Osteoblast (primary cell): ENCODE measurements around the gene SCLY. TPM values are rescaled to one million over a fixed set of nuclear protein-coding genes. Genes with fewer than 3 reads are reported as not detected.
"Not testable (repeated sequence)": the region's sequence is repeated elsewhere in the genome, so short reads cannot be mapped to it uniquely, and the experiment has no call there.

Experiments used
- DNase-seq: peaks from one replicate; pipeline ENCODE4 v3.0.0; 2011; ENCODE audit warnings: low spot score, mixed read lengths; ENCODE audit not compliant: insufficient read length; ENCODE audit errors: missing footprints
- H2AFZ ChIP-seq: 2 replicates; pipeline ENCODE4 v1.6.0; 2011; ENCODE audit warnings: mild to moderate bottlenecking, low read length
- H3K27ac ChIP-seq: 2 replicates; pipeline ENCODE4 v1.5.1; 2011; ENCODE audit warnings: mild to moderate bottlenecking, low read depth, low read length, moderate library complexity
- H3K27me3 ChIP-seq: 2 replicates; pipeline ENCODE4 v1.6.0; 2012; ENCODE audit warnings: mild to moderate bottlenecking, control low read depth, inconsistent platforms, low read length, moderate library complexity; ENCODE audit not compliant: insufficient read depth
- H3K36me3 ChIP-seq: 2 replicates; pipeline ENCODE4 v1.5.1; 2011; ENCODE audit warnings: mild to moderate bottlenecking, low read length, control low read depth, moderate library complexity; ENCODE audit not compliant: insufficient read depth
- H3K4me1 ChIP-seq: 2 replicates; pipeline ENCODE4 v1.5.1; 2011; ENCODE audit warnings: mild to moderate bottlenecking, low read length, control low read depth, moderate library complexity; ENCODE audit not compliant: insufficient read depth
- H3K4me2 ChIP-seq: 2 replicates; pipeline ENCODE4 v1.6.0; 2011; ENCODE audit warnings: mild to moderate bottlenecking, low read length; ENCODE audit not compliant: insufficient read depth
- H3K4me3 ChIP-seq: fragments of 200-600 bp; sonication (generic); 3 replicates; pipeline ENCODE4 v1.5.1; 2012; ENCODE audit warnings: mild to moderate bottlenecking, low read length, inconsistent platforms; ENCODE audit not compliant: insufficient read depth
- H3K79me2 ChIP-seq: 2 replicates; pipeline ENCODE4 v1.6.0; 2012; ENCODE audit warnings: mild to moderate bottlenecking, low read length, control low read depth, inconsistent platforms; ENCODE audit not compliant: insufficient read depth
- H3K9me3 ChIP-seq: 2 replicates; pipeline ENCODE4 v1.5.1; 2011; ENCODE audit warnings: low read depth, low read length, control low read depth
- H4K20me1 ChIP-seq: 2 replicates; pipeline ENCODE4 v1.6.0; 2012; ENCODE audit warnings: mild to moderate bottlenecking, low read length, control low read depth; ENCODE audit not compliant: insufficient read depth
- total RNA-seq: library from RNA; depleted of rRNA; stranded (reverse); fragments of >200 nt; gene quantifications from 2 replicates; pipeline ENCODE4 v1.2.3, GENCODE V29; 2012
- TF ChIP-seq, protein P1 (sequence below): IDR thresholded peaks from 2 replicates; pipeline ENCODE4 v1.5.1; 2011; ENCODE audit warnings: mild to moderate bottlenecking, low read depth, low read length, moderate library complexity; ENCODE audit errors: extremely low read depth

The SCLY gene
- total RNA-seq, 1 donor: 11.6 TPM

DNA sequence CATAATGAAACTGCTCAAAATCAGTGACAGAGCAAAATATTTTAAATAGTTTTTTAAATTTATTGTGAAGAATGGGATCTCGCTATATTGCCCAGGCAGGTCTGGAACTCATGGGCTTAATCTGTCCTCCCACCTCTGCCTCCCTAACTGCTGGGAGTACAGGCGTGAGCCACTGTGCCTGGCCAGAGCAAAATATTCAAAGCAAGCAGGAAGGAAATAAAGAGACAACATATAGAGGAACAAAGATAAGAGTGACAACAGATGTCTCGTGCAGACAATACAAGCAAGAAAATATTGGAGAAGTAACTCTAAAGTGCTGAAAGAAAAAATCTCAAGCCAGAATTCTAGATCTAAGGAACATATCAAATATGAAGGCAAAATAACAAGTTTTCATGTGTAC is 5.0 kb upstream of the SCLY start:
- Histone ChIP-seq H3K9me3 (no peaks in the 10 kb centered on the region), H3K4me2 (no peak overlapping the region), H4K20me1 (no peaks in the 10 kb centered on the region), H3K4me3 (no peak overlapping the region), H3K27ac (no peak overlapping the region), H3K4me1 (peaks cover 7% of the 10 kb centered on the region), H3K36me3 (no peaks in the 10 kb centered on the region), H2AFZ (no peak overlapping the region), H3K79me2 (peaks cover 3% of the 10 kb centered on the region), H3K27me3 (no peaks in the 10 kb centered on the region)
- no peak for DNase-seq
- TF ChIP-seq, protein P1, sequence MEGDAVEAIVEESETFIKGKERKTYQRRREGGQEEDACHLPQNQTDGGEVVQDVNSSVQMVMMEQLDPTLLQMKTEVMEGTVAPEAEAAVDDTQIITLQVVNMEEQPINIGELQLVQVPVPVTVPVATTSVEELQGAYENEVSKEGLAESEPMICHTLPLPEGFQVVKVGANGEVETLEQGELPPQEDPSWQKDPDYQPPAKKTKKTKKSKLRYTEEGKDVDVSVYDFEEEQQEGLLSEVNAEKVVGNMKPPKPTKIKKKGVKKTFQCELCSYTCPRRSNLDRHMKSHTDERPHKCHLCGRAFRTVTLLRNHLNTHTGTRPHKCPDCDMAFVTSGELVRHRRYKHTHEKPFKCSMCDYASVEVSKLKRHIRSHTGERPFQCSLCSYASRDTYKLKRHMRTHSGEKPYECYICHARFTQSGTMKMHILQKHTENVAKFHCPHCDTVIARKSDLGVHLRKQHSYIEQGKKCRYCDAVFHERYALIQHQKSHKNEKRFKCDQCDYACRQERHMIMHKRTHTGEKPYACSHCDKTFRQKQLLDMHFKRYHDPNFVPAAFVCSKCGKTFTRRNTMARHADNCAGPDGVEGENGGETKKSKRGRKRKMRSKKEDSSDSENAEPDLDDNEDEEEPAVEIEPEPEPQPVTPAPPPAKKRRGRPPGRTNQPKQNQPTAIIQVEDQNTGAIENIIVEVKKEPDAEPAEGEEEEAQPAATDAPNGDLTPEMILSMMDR: no peak

DNA sequence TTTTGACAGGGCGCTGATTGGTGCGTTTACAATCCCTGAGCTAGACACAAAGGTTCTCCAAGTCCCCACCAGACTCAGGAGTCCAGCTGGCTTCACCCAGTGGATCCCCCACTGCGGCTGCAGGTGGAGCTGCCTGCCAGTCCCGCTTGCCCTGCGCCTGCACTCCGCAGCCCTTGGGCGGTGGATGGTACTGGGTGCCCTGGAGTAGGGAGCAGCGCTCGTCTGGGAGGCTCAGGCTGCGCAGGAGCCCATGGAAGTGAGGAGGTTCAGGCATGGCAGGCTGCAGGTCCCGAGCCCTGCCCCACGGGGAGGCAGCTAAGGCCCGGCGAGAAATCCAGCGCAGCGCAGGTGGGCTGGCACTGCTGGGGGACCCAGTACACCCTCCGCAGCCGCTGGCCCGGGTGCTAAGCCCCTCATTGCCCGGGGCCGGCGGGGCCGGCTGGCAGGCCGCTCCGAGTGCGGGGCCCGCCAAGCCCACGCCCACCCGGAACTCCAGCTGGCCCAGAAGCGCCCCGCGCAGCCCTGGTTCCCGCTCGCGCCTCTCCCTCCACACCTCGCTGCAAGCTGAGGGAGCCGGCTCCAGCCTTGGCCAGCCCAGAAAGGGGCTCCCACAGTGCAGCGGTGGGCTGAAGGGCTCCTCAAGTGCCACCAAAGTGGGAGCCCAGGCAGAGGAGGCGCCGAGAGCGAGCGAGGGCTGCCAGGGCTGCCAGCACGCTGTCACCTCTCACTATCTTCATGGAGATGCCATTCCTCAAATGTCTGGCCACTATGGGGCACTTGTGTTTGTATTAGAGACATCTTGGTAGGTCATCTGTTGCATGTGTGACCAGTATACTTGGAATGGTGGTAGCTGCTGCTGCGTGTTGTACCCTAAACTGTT is 2.9 kb upstream of the SCLY start:
- H3K4me1 ChIP-seq: peaks cover 13% of the 10 kb centered on the region
- not testable (repeated sequence) for H2AFZ ChIP-seq, H3K9me3 ChIP-seq, H3K27ac ChIP-seq, H3K36me3 ChIP-seq, H3K4me2 ChIP-seq, H3K79me2 ChIP-seq, DNase-seq, H4K20me1 ChIP-seq, H3K27me3 ChIP-seq, H3K4me3 ChIP-seq

DNA sequence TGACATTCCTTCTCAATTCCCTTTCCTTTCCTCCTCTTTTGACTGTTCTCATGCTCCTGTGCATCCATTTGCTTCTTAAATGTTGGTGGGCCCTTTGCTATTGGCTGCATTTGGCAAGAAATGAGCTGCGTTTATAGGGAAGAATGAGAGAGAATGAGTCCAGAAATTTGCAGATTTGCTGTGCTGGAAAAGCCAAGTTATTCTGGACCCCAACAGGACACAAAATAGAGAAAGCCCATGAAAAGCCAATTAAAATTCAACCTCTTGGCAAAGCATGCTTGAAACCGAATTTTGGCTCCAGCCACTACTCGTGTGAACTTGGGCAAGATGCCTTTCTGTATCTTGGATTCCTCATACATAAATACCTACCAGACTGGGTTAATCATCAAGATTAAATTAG is 1.3 kb upstream of the SCLY start:
- H3K36me3 ChIP-seq: no peaks in the 10 kb centered on the region
- TF ChIP-seq, protein P1: no peak
- H4K20me1 ChIP-seq: no peaks in the 10 kb centered on the region
- no peaks in the 10 kb centered on the region for H3K9me3 ChIP-seq
- no peak overlapping the region for H3K27ac ChIP-seq
- peak; percentile 58 for DNase-seq
- peak overlapping the region; percentile 86 for H3K4me2 ChIP-seq
- peaks cover 13% of the 10 kb centered on the region for H3K4me1 ChIP-seq
- H3K27me3 ChIP-seq: no peaks in the 10 kb centered on the region
- peak overlapping the region; percentile 93 for H3K4me3 ChIP-seq
- peaks cover 8% of the 10 kb centered on the region for H3K79me2 ChIP-seq
- no peak overlapping the region for H2AFZ ChIP-seq

DNA sequence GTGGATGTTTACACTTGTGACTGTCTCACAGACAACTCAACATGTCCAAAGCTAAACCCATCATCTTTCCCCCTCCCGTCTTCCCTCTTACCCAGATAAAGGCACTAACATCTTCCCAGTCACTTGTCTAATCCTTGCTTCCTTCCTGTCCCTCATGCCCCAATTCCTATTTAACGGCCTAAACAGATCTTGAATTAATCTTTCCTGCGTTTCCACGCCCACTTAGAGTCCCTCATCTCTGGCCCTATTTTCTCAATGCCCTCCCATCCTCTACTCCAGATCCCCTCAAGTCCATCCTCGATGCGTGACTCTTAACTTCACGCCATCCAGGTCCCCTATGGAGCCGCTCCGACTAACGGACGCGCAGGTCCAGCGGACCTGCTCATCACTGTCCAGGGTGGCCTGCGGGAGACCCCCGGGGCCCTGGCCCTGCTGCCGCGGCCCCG is 682 bp upstream of the SCLY start:
- no peaks in the 10 kb centered on the region for H4K20me1 ChIP-seq
- peak overlapping the region; percentile 92 for H3K27ac ChIP-seq
- H3K4me1 ChIP-seq: peaks cover 13% of the 10 kb centered on the region
- TF ChIP-seq, protein P1: no peak
- peaks cover 8% of the 10 kb centered on the region for H3K79me2 ChIP-seq
- peak overlapping the region; percentile 93 for H3K4me3 ChIP-seq
- no peaks in the 10 kb centered on the region for H3K9me3 ChIP-seq
- H2AFZ ChIP-seq: peak overlapping the region; percentile 95
- peak overlapping the region; percentile 86 for H3K4me2 ChIP-seq
- H3K36me3 ChIP-seq: no peaks in the 10 kb centered on the region
- DNase-seq: peak; percentile 88
- no peaks in the 10 kb centered on the region for H3K27me3 ChIP-seq
